GM18526 (cell line): Measurements from ENCODE around the gene INPP4A.

ENCODE experiments used
- POLR2A ChIP-seq: IDR thresholded peaks from 3 replicates; pipeline ENCODE4 v1.6.1; 2011; ENCODE audit not compliant: insufficient read length; ENCODE audit errors: extremely low read depth

The INPP4A gene

GRCh38 chr2:98598781-98599428 is 154.2 kb downstream of the INPP4A start:
- TF ChIP-seq POLR2A, result no peak

- TF ChIP-seq POLR2A, result no peak
Measured at GRCh38 chr2:98601532-98602132, 157.0 kb downstream of the INPP4A start.

- no peak for TF ChIP-seq POLR2A
Measured at GRCh38 chr2:98604547-98604946, 159.9 kb downstream of the INPP4A start.

GRCh38 chr2:98605076-98605475 is 160.4 kb downstream of the INPP4A start:
- no peak for TF ChIP-seq POLR2A

- TF ChIP-seq POLR2A, result no peak
Measured at GRCh38 chr2:98606431-98606830, 161.8 kb downstream of the INPP4A start.

GRCh38 chr2:98607104-98607503 is 162.4 kb downstream of the INPP4A start:
- TF ChIP-seq POLR2A, result no peak

GRCh38 chr2:98607741-98608115 is 163.1 kb downstream of the INPP4A start:
- no peak for TF ChIP-seq POLR2A

- TF ChIP-seq POLR2A, result peak; percentile 90
Measured at GRCh38 chr2:98608116-98608961, 163.7 kb downstream of the INPP4A start, which contains the start of the genes COA5 and UNC50. Gene COA5 (minus strand): TSS chr2:98608512. CDS start chr2:98608405, 107 bp downstream. Gene UNC50 (plus strand): TSS chr2:98608589. CDS start chr2:98609760, 1,171 bp downstream.

GRCh38 chr2:98608962-98609604 is 164.4 kb downstream of the INPP4A start:
- no peak for TF ChIP-seq POLR2A

- TF ChIP-seq POLR2A, result no peak
Measured at GRCh38 chr2:98614024-98614739, 169.5 kb downstream of the INPP4A start.

- no peak for TF ChIP-seq POLR2A
Measured at GRCh38 chr2:98615481-98615880, 170.8 kb downstream of the INPP4A start.

GRCh38 chr2:98617149-98617548 is 172.5 kb downstream of the INPP4A start:
- TF ChIP-seq POLR2A, result no peak

- no peak for TF ChIP-seq POLR2A
Measured at GRCh38 chr2:98623657-98624056, 179.0 kb downstream of the INPP4A start.

- TF ChIP-seq POLR2A, result no peak
Measured at GRCh38 chr2:98632351-98632750, 187.7 kb downstream of the INPP4A start.
